ENCODE data around the gene FASN. TPM values are rescaled to one million over a fixed set of nuclear protein-coding genes. Genes with fewer than 3 reads are reported as not detected.

The FASN gene
- total and polyA plus RNA-seq, 2 donors, result 12.3 to 19.0 TPM

GRCh38 chr17:82087961-82088837 lies 9.8 kb downstream of the FASN start:
- H3K4me1 ChIP-seq (ENCODE audit: control insufficient read depth in 2 of 2, insufficient read depth in 2 of 2, low read length in 2 of 2), result no peaks in the 10 kb centered on the region
- H3K27ac ChIP-seq (ENCODE audit: low read depth in 1 of 2, low read length in 1 of 2), result no peak overlapping the region
- DNase-seq (ENCODE audit: low read depth in 6 of 9, low spot score in 9 of 9), result no peak
- peaks cover 97 to 100% of the 10 kb centered on the region in 2 donors for H3K36me3 ChIP-seq (ENCODE audit: control insufficient read depth in 2 of 2, insufficient read depth in 2 of 2, low read length in 1 of 2)
- H3K9me3 ChIP-seq (ENCODE audit: control insufficient read depth in 2 of 2, insufficient read depth in 1 of 2, low read length in 1 of 2), result no peaks in the 10 kb centered on the region
- no peak overlapping the region for H3K4me3 ChIP-seq (ENCODE audit: low read length in 2 of 2)
- H3K27me3 ChIP-seq (ENCODE audit: control insufficient read depth in 2 of 2, insufficient read depth in 1 of 2, low read length in 1 of 2), result no peaks in the 10 kb centered on the region
- WGBS, result 98% methylated on average over 48 of the region's 48 CpGs

- 98% methylated on average over 39 of the region's 39 CpGs for WGBS
- no peak for DNase-seq (ENCODE audit: low read depth in 6 of 9, low spot score in 9 of 9)
Measured at GRCh38 chr17:82086941-82087906, 10.8 kb downstream of the FASN start.

DNA sequence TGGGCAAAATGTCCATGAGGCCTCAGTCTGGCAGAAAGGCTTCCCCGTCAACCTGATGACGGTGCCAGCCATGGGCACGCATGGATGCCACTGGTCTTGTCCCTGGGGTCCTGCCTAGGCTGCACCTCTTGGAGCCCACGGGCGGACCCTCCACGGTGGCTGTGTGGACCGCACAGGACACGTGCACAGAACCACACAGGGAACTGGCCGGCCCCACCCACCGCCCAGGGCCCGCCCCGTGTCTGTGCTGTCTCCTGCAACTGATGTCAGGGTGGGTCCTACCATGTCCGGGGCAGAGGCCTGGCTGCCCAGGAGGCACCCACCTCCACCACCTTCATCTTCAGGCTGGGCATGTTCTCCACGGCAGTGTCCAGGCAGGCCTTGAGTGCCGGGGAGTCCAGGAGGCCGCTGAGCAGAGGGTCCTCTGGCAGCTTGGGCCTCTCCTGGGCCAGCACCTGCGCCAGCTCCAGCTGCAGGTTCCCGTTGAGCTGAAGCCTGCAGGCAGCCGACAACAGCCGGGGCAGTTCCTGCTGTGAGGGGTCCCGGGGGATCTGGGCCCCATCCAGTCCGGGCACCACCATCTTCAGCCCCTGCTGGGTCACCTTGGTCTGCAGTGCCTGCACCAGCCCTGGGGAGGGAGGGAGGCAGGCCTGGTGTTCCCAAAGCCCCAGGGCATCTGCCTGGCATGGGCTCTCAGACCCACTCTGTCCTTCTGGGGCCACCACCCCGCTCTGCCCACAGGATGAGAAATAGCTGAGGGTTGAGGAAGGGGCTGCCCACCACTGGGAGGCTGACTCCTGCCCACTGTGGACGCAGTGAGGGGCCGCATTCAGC lies 11.9 kb downstream of the FASN start:
- Histone ChIP-seq H3K4me3 (ENCODE audit: low read length in 2 of 2) (no peak overlapping the region), H3K27ac (ENCODE audit: low read depth in 1 of 2, low read length in 1 of 2) (no peak overlapping the region), H3K27me3 (ENCODE audit: control insufficient read depth in 2 of 2, insufficient read depth in 1 of 2, low read length in 1 of 2) (no peaks in the 10 kb centered on the region), H3K36me3 (ENCODE audit: control insufficient read depth in 2 of 2, insufficient read depth in 2 of 2, low read length in 1 of 2) (peaks cover 96 to 100% of the 10 kb centered on the region in 2 donors), H3K9me3 (ENCODE audit: control insufficient read depth in 2 of 2, insufficient read depth in 1 of 2, low read length in 1 of 2) (no peaks in the 10 kb centered on the region), H3K4me1 (ENCODE audit: control insufficient read depth in 2 of 2, insufficient read depth in 2 of 2, low read length in 2 of 2) (no peaks in the 10 kb centered on the region)
- WGBS, result 98% methylated on average over 25 of the region's 25 CpGs
- DNase-seq (ENCODE audit: low read depth in 6 of 9, low spot score in 9 of 9), result no peak

More at GRCh38 chr17:82086941-82087906, 10.8 kb downstream of the FASN start:
- no peaks in the 10 kb centered on the region for H3K27me3 ChIP-seq (ENCODE audit: control insufficient read depth in 2 of 2, insufficient read depth in 1 of 2, low read length in 1 of 2)
- no peak overlapping the region for H3K4me3 ChIP-seq (ENCODE audit: low read length in 2 of 2)
- peaks cover 97 to 100% of the 10 kb centered on the region in 2 donors for H3K36me3 ChIP-seq (ENCODE audit: control insufficient read depth in 2 of 2, insufficient read depth in 2 of 2, low read length in 1 of 2)
- no peaks in the 10 kb centered on the region for H3K4me1 ChIP-seq (ENCODE audit: control insufficient read depth in 2 of 2, insufficient read depth in 2 of 2, low read length in 2 of 2)
- no peaks in the 10 kb centered on the region for H3K9me3 ChIP-seq (ENCODE audit: control insufficient read depth in 2 of 2, insufficient read depth in 1 of 2, low read length in 1 of 2)
- no peak overlapping the region for H3K27ac ChIP-seq (ENCODE audit: low read depth in 1 of 2, low read length in 1 of 2)

DNA sequence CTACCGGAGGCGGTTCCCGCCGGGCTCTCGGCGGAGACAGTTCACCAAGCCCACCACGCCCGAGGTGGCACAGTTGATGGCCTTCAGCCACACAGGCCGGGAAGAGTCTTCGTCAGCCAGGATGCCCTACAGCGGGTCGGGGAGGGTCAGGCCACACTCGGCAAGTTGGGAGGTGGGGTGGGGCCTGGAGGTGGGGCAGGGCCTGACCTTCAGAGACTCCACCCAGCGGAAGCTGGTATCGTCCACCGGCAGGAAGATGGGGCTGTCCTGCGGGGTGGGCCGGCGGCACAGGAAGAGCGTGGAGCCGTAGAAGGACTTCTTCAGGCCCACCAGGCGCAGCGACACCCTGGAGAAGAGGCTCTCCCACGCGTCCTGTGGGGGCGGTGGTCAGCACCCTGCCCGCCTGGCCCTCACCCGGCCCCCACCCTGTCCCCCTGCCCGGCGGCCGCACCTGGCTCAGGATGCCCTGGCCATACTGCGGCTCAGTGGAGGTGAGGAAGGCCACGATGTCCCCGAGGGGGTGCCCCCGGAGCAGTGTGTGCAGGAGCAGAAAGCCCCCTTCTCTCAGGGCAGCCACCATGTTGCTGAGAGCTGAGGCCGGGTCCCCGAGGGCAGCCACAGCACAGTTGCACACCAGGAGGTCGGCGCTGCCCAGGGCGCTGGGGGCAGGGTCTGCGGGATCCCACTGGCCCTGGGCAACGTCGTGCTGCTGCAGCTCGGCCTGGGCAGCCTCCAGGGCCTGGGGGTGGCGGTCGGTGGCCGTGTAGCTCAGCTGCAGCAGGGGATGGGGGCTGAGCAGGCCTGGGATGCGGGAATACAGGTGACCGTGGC lies 12.8 kb downstream of the FASN start:
- WGBS, result 97% methylated on average over 49 of the region's 49 CpGs
- H3K36me3 ChIP-seq (ENCODE audit: control insufficient read depth in 2 of 2, insufficient read depth in 2 of 2, low read length in 1 of 2), result peaks cover 96 to 100% of the 10 kb centered on the region in 2 donors
- H3K27me3 ChIP-seq (ENCODE audit: control insufficient read depth in 2 of 2, insufficient read depth in 1 of 2, low read length in 1 of 2), result no peaks in the 10 kb centered on the region
- H3K27ac ChIP-seq (ENCODE audit: low read depth in 1 of 2, low read length in 1 of 2), result no peak overlapping the region
- H3K4me3 ChIP-seq (ENCODE audit: low read length in 2 of 2), result no peak overlapping the region
- H3K4me1 ChIP-seq (ENCODE audit: control insufficient read depth in 2 of 2, insufficient read depth in 2 of 2, low read length in 2 of 2), result no peaks in the 10 kb centered on the region
- no peaks in the 10 kb centered on the region for H3K9me3 ChIP-seq (ENCODE audit: control insufficient read depth in 2 of 2, insufficient read depth in 1 of 2, low read length in 1 of 2)
- no peak for DNase-seq (ENCODE audit: low read depth in 6 of 9, low spot score in 9 of 9)

- Histone ChIP-seq H3K4me3 (ENCODE audit: low read length in 2 of 2) (no peak overlapping the region), H3K27ac (ENCODE audit: low read depth in 1 of 2, low read length in 1 of 2) (no peak overlapping the region)
Measured at GRCh38 chr17:82084373-82085030, 13.5 kb downstream of the FASN start.

DNA sequence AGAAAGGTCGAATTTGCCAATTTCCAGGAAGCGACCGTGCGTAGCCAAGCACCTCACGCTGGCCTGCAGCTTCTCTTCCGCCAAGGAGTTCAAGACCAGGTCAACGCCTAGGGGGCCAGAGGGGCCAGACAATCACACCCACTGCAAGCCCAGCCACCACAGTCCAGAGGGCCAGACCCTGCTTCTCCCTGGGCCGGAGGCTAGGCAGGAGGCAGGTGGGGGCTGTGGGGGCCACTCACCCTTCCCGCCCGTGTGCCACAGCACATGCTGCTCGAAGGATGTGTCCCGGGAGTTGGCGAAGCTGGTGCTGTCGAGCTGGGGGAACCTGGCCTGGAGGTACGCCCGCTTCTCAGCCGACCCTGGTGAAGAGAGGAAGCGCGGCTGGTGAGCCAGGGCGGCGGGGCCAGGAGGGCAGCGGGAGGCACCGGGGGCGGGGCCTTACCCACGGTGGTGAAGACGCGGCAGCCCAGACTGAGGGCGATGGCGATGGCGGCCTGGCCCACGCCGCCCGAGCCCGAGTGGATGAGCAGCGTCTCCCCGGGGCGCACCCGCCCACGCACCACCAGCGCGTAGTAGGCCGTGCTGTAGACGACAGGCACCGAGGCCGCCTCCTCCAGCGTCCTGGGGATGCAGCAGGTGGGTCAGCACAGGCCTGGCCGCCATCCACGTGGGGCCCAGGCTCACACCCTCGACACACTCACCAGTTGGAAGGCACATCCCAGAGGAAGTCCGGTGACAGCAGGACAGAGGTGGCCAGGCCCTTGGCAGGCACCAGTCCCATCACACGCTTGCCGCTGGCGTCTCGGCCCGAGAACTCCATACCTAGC lies 14.3 kb downstream of the FASN start:
- H3K27me3 ChIP-seq (ENCODE audit: control insufficient read depth in 2 of 2, insufficient read depth in 1 of 2, low read length in 1 of 2), result no peaks in the 10 kb centered on the region
- no peak for DNase-seq (ENCODE audit: low read depth in 6 of 9, low spot score in 9 of 9)
- WGBS, result 98% methylated on average over 55 of the region's 55 CpGs
- no peaks in the 10 kb centered on the region for H3K9me3 ChIP-seq (ENCODE audit: control insufficient read depth in 2 of 2, insufficient read depth in 1 of 2, low read length in 1 of 2)
- no peak overlapping the region for H3K4me3 ChIP-seq (ENCODE audit: low read length in 2 of 2)
- no peaks in the 10 kb centered on the region for H3K4me1 ChIP-seq (ENCODE audit: control insufficient read depth in 2 of 2, insufficient read depth in 2 of 2, low read length in 2 of 2)
- H3K27ac ChIP-seq (ENCODE audit: low read depth in 1 of 2, low read length in 1 of 2), result no peak overlapping the region
- H3K36me3 ChIP-seq (ENCODE audit: control insufficient read depth in 2 of 2, insufficient read depth in 2 of 2, low read length in 1 of 2), result peaks cover 96 to 99% of the 10 kb centered on the region in 2 donors

More at GRCh38 chr17:82084373-82085030, 13.5 kb downstream of the FASN start:
- H3K27me3 ChIP-seq (ENCODE audit: control insufficient read depth in 2 of 2, insufficient read depth in 1 of 2, low read length in 1 of 2), result no peaks in the 10 kb centered on the region
- H3K9me3 ChIP-seq (ENCODE audit: control insufficient read depth in 2 of 2, insufficient read depth in 1 of 2, low read length in 1 of 2), result no peaks in the 10 kb centered on the region
- H3K4me1 ChIP-seq (ENCODE audit: control insufficient read depth in 2 of 2, insufficient read depth in 2 of 2, low read length in 2 of 2), result no peaks in the 10 kb centered on the region
- peaks cover 97 to 100% of the 10 kb centered on the region in 2 donors for H3K36me3 ChIP-seq (ENCODE audit: control insufficient read depth in 2 of 2, insufficient read depth in 2 of 2, low read length in 1 of 2)
- 97% methylated on average over 31 of the region's 31 CpGs for WGBS
- DNase-seq (ENCODE audit: low read depth in 6 of 9, low spot score in 9 of 9), result no peak

GRCh38 chr17:82083009-82083408 lies 15.0 kb downstream of the FASN start:
- 98% methylated on average over 24 of the region's 24 CpGs for WGBS
- DNase-seq (ENCODE audit: low read depth in 6 of 9, low spot score in 9 of 9), result no peak
- no peaks in the 10 kb centered on the region for H3K27me3 ChIP-seq (ENCODE audit: control insufficient read depth in 2 of 2, insufficient read depth in 1 of 2, low read length in 1 of 2)

More at GRCh38 chr17:82083009-82083408, 15.0 kb downstream of the FASN start:
- Histone ChIP-seq H3K27ac (ENCODE audit: low read depth in 1 of 2, low read length in 1 of 2) (no peak overlapping the region), H3K36me3 (ENCODE audit: control insufficient read depth in 2 of 2, insufficient read depth in 2 of 2, low read length in 1 of 2) (peaks cover 94 to 99% of the 10 kb centered on the region in 2 donors), H3K9me3 (ENCODE audit: control insufficient read depth in 2 of 2, insufficient read depth in 1 of 2, low read length in 1 of 2) (no peaks in the 10 kb centered on the region), H3K4me3 (ENCODE audit: low read length in 2 of 2) (no peak overlapping the region), H3K4me1 (ENCODE audit: control insufficient read depth in 2 of 2, insufficient read depth in 2 of 2, low read length in 2 of 2) (no peaks in the 10 kb centered on the region)

Measured in thymus (tissue), 11 donors.